NCI-H187 (cell line): ENCODE data around the gene GP9.
"Not testable (repeated sequence)": the region's sequence is repeated elsewhere in the genome, so short reads cannot be mapped to it uniquely, and the experiment has no call there.

Experiments used
- DNase-seq, 2 experiments: peaks; one replicate each; lab custom pipeline; 2025; lab: John Stamatoyannopoulos, UW

GP9 gene

GRCh38 chr3:129070086-129070885 lies 9.7 kb downstream of the GP9 start:
- no peak for DNase-seq

- DNase-seq = no peak
These were observed 16.6 kb downstream of the GP9 start for GRCh38 chr3:129077222-129077621.

DNA sequence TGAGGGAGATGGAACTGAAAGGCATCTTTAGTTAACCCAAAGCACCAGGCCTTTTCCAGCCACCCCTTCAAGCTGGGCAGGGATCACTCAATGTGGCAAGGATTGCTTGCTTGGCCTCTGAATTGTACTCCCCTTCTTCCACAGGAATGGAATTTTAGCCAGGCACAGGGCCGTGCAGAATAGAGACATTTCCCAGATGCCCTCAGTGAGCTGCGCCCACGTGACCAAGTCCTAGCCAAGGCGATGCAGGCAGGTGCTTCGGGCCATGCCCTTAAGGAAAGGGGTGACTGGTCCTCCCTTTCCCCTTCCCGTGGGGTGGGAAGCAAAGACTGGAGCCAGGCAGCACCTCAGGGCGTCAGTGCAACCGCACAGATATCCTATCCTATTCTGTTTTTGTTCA lies 17.9 kb downstream of the GP9 start:
- no peak for DNase-seq

DNA sequence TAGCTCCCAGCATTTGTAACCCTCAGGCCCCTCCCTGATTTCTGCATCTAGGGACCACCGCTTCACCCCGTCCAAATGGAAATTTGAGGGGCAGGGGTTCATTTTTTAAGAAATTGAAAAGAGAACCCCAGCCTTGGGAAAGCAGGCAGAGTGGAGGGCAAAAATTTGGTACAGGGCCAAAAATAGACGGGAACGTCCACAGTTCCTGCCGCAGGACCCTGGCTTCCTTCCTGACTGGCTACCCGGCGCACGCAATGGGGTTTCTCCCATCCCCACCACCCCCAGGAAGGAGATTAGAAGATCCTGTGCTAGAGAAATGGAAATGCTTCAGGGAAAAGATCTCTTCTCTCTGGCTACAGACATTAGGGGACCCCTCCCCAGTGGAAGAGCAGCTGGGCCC lies 20.9 kb downstream of the GP9 start:
- no peak for DNase-seq

DNA sequence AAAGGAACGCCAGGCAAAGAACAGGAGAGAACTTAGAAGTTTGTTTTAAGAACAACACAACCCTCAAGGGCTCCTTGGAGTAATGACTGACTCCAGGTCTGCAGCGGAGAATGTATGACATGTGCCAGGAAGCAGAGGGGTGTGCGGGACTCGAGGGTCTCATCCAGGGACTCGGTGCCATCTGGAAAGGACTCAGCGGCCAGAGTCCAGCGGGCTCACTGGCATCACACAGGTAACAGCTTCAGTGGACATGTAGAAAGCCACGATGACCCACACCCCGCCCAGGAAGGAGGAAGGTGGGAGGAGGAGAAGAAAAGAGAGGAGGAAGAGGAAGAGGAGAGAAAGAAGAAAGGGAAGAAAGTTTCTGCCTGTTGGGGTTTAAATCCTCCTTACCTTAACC lies 21.4 kb downstream of the GP9 start:
- DNase-seq = no peak

GRCh38 chr3:129084501-129084900 lies 23.9 kb downstream of the GP9 start:
- DNase-seq = no peak

DNA sequence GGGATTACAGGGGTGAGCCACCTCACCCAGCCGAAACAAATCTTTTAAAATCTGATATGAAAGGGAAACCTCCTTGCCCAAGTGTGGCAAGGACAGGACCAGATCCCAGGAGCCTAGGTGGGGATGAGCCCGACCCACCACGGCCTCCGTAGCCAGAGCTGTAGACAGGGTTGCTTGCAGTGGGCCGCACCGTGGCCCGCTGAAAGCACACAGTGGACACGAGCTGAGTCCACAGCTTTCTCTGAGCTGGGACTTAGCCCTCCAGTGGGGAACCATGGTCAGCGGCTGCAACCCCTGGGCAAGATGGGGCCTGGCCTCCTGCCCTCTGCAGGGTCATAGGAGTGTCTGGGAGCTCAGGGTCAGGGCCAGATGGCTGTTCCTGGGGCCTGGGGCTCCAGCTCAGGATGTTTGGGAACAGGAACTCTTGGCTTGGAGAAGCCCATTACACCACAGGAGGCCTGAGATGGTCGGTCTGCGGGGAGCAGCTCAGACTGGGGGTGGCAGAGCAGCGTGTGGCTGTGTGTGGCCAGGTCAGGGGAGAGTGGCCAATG lies 24.7 kb downstream of the GP9 start:
- no peak for DNase-seq

DNA sequence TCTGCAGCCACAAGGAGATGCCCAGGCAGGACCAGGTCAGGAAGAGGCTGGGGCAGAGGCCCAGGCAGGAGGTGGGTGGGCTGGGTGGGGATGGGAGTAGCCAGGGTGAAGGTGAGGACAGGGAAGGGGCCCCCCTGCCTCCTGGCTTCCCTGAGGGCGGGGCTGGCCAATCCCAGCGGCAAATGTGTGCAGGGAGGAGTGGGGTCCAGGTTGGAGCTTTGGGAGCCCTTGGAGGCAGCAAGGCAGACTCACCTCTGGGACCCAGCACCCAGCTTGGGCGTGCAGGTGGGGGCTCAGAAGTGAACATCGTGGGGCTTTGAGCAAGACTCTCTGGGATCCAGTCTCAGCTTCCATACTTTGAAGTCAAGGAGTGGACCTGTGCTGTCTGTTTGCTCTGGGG lies 25.2 kb downstream of the GP9 start:
- no peak for DNase-seq

DNA sequence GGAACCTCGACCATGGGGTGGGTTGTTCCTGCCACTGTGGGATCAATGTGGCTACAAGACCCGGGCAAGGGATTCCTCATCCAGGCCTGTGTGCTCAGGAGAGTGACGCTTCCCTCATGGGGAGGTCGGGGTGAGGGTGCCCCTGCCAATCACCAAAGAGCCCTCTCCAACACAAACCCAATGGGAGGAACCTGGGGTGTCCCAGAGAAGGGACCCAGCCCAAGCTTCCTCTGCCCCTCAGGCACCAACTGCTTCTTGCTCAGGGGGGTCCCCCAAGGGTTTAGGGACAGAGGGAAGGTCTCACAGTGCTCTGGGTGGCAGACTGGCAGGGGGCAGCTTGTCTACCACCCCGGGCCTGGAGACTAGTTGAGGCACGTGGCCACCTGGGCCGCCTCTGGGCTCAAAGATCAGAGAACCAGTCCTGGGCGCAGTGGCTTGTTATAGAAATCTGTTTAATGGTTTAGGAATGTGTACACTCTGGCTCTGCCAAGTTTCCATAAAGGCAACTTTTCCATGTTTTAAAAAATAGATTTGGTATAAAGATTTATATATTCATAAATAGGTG lies 26.6 kb downstream of the GP9 start:
- no peak for DNase-seq

DNA sequence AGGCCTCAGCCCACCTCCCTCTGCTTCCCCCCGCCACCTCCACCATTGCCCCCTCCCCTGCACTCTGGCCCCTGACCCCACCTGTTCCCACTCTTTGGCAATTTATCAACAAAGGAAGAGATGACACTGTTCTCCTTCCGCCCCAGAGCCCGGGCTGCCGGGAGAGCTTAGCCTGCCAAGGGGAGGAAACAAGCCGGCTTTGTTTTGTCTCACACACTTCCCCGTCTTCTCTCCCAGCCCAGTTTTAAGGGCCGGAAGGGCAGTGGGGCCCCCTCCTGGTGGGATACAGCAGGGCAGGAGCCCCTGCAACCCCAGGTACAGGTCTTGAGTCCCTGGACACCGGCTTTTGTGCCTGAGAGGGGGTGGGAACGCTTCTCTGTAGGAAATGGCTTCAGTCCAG lies 27.3 kb downstream of the GP9 start:
- DNase-seq = not testable (repeated sequence)

GRCh38 chr3:129088312-129088711 lies 27.7 kb downstream of the GP9 start:
- DNase-seq = not testable (repeated sequence)

- no peak for DNase-seq
These were observed 34.7 kb downstream of the GP9 start for GRCh38 chr3:129095285-129095684.

- DNase-seq = no peak
These were observed 39.7 kb downstream of the GP9 start for GRCh38 chr3:129100274-129100673.

DNA sequence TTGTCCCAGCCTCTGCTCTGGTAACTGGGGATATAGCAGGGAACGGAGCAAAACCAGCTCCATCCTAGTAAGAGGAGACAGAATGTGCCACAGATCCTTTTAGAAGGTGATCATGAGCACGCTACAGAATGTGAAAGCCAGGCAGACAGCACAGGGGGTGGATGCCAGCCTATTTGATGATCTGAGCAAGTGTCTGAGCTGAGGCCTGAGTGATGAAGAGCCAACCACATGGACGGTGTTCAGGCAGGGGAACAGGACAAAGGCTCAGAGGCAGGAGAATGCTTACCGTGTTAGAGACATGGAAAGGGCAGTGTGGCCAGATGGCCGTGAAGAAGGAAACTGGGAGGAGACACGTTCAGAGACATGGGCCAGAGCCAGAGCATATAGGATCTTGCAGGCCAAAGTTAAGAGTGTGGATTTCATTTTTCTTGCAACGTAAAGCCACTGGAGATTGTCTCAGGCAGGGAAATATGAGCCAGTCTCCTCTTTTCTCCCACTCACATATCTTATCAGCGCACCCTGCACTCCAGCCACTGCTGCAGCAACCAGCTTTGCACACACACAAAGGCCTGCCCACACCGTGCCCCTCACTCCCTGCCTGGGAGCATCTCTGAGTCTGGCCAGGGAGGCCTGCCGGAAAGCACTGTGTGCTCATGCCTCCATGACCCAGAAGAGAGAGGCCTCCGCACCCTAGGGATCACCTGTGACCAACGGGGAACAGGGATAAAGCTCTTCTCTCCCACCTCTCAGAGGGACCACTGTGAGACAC lies 41.0 kb downstream of the GP9 start:
- DNase-seq = no peak

GRCh38 chr3:129103296-129103695 lies 42.7 kb downstream of the GP9 start:
- DNase-seq = no peak

DNA sequence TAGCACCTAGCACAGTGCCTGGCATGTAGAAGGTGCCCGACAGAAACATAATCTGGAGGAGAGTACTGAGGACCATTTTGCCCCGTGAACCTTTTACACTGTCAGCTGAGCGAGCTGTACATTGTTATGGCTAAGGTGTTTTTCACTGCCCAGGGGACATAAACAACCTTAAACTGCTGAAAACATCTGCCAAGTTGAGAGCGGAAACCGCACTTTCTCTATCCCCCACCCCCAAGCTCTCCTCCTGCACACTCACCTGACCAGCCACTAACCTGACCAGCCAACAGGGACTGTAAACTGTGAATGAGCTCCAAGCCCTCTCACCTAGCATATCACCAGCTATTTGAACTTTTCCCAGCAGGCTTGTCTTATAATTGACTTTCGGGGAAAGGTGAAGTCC lies 43.5 kb downstream of the GP9 start:
- DNase-seq = no peak

DNA sequence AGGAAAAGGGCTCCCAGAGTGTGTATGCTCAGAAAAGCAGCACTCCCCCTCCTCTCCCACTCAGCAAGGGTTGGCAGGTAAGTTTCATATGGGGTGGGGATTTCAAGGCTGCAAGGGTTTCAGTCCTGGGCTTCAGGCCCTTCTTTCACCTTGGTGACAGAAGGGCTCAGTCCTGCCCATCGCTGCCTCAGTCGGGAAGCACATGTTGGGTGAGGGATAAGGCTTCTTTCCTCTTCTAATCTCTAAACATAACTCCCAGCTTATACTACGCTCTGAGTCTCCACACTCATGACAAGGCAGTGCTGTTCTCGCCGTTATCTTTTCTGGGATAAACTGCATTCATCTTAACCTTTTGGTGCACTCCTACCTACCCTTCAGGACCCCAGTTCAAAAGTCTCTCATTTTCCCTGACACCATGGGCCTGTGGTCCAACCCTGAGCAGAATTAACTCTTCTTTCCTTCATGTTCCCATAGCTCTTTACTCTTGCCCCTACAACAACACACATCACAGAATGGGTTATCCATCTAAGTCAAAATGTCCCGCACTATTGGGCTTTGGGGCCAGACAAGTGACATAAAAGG lies 44.0 kb downstream of the GP9 start:
- no peak for DNase-seq

- DNase-seq = no peak
These were observed 45.3 kb downstream of the GP9 start for GRCh38 chr3:129105862-129106261.

- DNase-seq = no peak
These were observed 45.7 kb downstream of the GP9 start for GRCh38 chr3:129106320-129106719.

DNA sequence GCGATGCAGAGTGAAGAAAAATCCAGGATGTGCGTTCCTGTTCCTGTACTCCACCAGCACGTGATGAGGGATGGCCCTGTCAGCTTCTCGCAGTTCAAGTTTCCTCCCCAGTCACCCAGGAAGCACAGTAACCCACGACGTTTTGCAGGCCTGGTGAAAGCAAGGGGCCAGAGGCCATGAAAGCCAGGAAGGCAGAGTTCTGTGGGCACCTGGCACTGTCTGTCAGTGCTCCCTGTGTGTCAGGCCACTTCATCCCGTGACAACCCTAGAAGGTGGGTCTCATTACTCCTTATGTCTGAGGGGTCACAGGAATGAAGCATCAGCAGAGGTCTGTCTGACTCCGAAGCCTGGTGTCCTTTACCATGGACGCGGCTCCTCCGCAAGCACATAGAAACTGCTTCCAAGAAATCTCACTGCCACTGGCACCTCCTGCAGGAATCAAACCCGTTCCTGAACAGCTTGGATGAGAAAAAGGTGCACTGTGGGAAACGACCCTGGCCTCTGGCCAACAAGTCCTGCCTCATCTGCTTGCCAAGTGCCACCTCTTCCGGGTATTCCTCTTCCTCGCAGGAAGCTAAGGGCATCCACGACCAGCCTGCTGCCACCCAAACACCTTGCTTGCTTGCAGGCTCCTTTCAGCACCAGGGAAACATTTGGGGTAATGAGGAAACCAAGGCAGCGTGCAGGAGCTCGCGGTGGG lies 46.4 kb downstream of the GP9 start:
- no peak for DNase-seq

GRCh38 chr3:129107793-129108192 lies 47.2 kb downstream of the GP9 start:
- no peak for DNase-seq
